Fibroblast of lung (primary cell): ENCODE measurements around the gene DENND1A. TPM values are rescaled to one million over a fixed set of nuclear protein-coding genes. Genes with fewer than 3 reads are reported as not detected.

ENCODE experiments used
- DNase-seq, 2 donors: peaks; one replicate each; pipeline versions ENCODE4 v3.0.0 to v3.0.0-alpha.2; 2010; ENCODE audit warnings: low read depth in 2 of 2
- H2AFZ ChIP-seq: 2 replicates; pipeline ENCODE4 v1.5.1; 2012; ENCODE audit warnings: low read length, control low read depth, inconsistent platforms
- H3K27ac ChIP-seq: 2 replicates; pipeline ENCODE4 v1.5.1; 2011; ENCODE audit warnings: low read length, control low read depth; ENCODE audit not compliant: insufficient read depth
- H3K27me3 ChIP-seq: 2 replicates; pipeline ENCODE4 v1.5.1; 2011; ENCODE audit warnings: mild to moderate bottlenecking, low read length; ENCODE audit not compliant: control insufficient read depth, insufficient read depth
- H3K36me3 ChIP-seq: 2 replicates; pipeline ENCODE4 v1.5.1; 2011; ENCODE audit warnings: low read length; ENCODE audit not compliant: control insufficient read depth, insufficient read depth
- H3K4me1 ChIP-seq: 2 replicates; pipeline ENCODE4 v1.5.1; 2011; ENCODE audit warnings: low read length; ENCODE audit not compliant: control insufficient read depth, insufficient read depth; ENCODE audit errors: extremely low read depth
- H3K4me2 ChIP-seq: 2 replicates; pipeline ENCODE4 v1.5.1; 2011; ENCODE audit warnings: low read length, control low read depth; ENCODE audit not compliant: insufficient read depth; ENCODE audit errors: extremely low read depth
- H3K4me3 ChIP-seq, 4 experiments: fragments of 200-600 bp in 1 of 4; sonication (generic) in 1 of 4; replicated peaks in 1 of 4; 2 replicates each; pipeline ENCODE4 v1.5.1; 2011 to 2016; ENCODE audit warnings: low read length in 4 of 4, low read depth in 3 of 4, mild to moderate bottlenecking in 3 of 4, control low read depth in 2 of 4, inconsistent platforms in 1 of 4, mixed read lengths in 1 of 4; ENCODE audit not compliant: insufficient read depth in 1 of 4; ENCODE audit errors: control extremely low read depth in 1 of 4
- H3K79me2 ChIP-seq: 2 replicates; pipeline ENCODE4 v1.5.1; 2012; ENCODE audit warnings: mild to moderate bottlenecking, low read length, inconsistent platforms; ENCODE audit not compliant: control insufficient read depth, insufficient read depth
- H3K9ac ChIP-seq: 2 replicates; pipeline ENCODE4 v1.5.1; 2011; ENCODE audit warnings: mild to moderate bottlenecking, low read length, control low read depth; ENCODE audit not compliant: insufficient read depth
- H3K9me3 ChIP-seq: 2 replicates; pipeline ENCODE4 v1.5.1; 2012; ENCODE audit warnings: low read depth, low read length; ENCODE audit not compliant: control insufficient read depth, insufficient read depth
- H4K20me1 ChIP-seq: 2 replicates; pipeline ENCODE4 v1.5.1; 2011; ENCODE audit warnings: low read length; ENCODE audit not compliant: control insufficient read depth, insufficient read depth; ENCODE audit errors: extremely low read depth
- CTCF ChIP-seq, 2 donors: IDR thresholded peaks in 1 of 2; conservative IDR thresholded peaks in 1 of 2; 1 replicate in 1 of 2; 2 replicates in 1 of 2; pipeline ENCODE4 v1.5.1; 2011 to 2012; ENCODE audit warnings: low read length in 2 of 2, control low read depth in 1 of 2, inconsistent platforms in 1 of 2, low read depth in 1 of 2, mild to moderate bottlenecking in 1 of 2
- EZH2 ChIP-seq: IDR thresholded peaks from 2 replicates; pipeline ENCODE4 v1.5.1; 2012; ENCODE audit warnings: low read length, control low read depth, mild to moderate bottlenecking; ENCODE audit errors: missing control alignments
- polyA plus RNA-seq, 2 donors: library from polyadenylated mRNA; depleted of rRNA in 1 of 2; stranded (reverse) in 1 of 2; unstranded in 1 of 2; fragments of >200 nt; gene quantifications; 2 replicates each; pipeline ENCODE4 v1.2.1, GENCODE V29; 2011 to 2012; ENCODE audit warnings: missing spikeins in 1 of 2
- total RNA-seq: library from RNA; depleted of rRNA; stranded (reverse); fragments of >200 nt; gene quantifications from 2 replicates; pipeline ENCODE4 v1.2.1, GENCODE V29; 2014

Gene DENND1A
- total and polyA plus RNA-seq, 2 donors (not counting 1 experiment from before 2014, with no cell fraction given): 13.0 to 18.3 TPM

- Histone ChIP-seq H3K79me2 (no peaks in the 10 kb centered on the region), H3K9ac (no peak overlapping the region), H3K4me2 (no peak overlapping the region), H3K27ac (no peak overlapping the region), H3K27me3 (no peaks in the 10 kb centered on the region), H3K36me3 (no peaks in the 10 kb centered on the region), H3K9me3 (no peaks in the 10 kb centered on the region), H2AFZ (no peak overlapping the region), H4K20me1 (no peaks in the 10 kb centered on the region), H3K4me3 (no peak overlapping the region), H3K4me1 (no peaks in the 10 kb centered on the region)
- no peak for TF ChIP-seq CTCF (conservative IDR thresholded peaks at IDR 0.05 in 1 of 2, IDR thresholded peaks at IDR 0.05 in 1 of 2; ENCODE audit: low read depth in 1 of 2, low read length in 2 of 2)
- no peak for TF ChIP-seq EZH2
- DNase-seq: peak in 1 of 2 donors; percentile 25
Measured at GRCh38 chr9:123745451-123745850, 184.5 kb downstream of the DENND1A start.

DNA sequence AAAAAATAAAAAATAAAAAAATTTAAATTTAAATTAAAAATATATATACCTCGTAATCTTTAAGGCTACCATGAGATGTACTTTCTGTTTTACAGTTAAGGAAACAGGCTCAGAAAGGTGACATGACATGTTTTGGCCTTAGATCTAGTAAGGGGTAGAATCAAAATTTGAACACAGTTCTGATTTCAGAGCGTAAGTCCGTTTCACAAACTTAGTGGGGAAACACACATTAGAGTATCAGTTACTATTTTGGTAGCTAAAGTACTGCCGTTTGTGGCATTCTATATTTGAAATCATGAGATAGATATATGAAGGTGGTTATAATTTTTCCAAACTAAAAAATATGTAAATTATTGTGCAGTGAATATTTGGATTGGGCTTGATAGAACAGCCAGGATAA lies 186.2 kb downstream of the DENND1A start:
- H3K27ac ChIP-seq: no peak overlapping the region
- no peaks in the 10 kb centered on the region for H3K36me3 ChIP-seq
- no peaks in the 10 kb centered on the region for H3K27me3 ChIP-seq
- H3K4me1 ChIP-seq: no peaks in the 10 kb centered on the region
- no peak overlapping the region for H2AFZ ChIP-seq
- H3K79me2 ChIP-seq: no peaks in the 10 kb centered on the region
- H4K20me1 ChIP-seq: no peaks in the 10 kb centered on the region
- H3K9ac ChIP-seq: no peak overlapping the region
- TF ChIP-seq EZH2: no peak
- no peak for TF ChIP-seq CTCF (conservative IDR thresholded peaks at IDR 0.05 in 1 of 2, IDR thresholded peaks at IDR 0.05 in 1 of 2; ENCODE audit: low read depth in 1 of 2, low read length in 2 of 2)
- H3K4me2 ChIP-seq: no peak overlapping the region
- DNase-seq: no peak
- H3K9me3 ChIP-seq: no peaks in the 10 kb centered on the region
- H3K4me3 ChIP-seq: no peak overlapping the region

DNA sequence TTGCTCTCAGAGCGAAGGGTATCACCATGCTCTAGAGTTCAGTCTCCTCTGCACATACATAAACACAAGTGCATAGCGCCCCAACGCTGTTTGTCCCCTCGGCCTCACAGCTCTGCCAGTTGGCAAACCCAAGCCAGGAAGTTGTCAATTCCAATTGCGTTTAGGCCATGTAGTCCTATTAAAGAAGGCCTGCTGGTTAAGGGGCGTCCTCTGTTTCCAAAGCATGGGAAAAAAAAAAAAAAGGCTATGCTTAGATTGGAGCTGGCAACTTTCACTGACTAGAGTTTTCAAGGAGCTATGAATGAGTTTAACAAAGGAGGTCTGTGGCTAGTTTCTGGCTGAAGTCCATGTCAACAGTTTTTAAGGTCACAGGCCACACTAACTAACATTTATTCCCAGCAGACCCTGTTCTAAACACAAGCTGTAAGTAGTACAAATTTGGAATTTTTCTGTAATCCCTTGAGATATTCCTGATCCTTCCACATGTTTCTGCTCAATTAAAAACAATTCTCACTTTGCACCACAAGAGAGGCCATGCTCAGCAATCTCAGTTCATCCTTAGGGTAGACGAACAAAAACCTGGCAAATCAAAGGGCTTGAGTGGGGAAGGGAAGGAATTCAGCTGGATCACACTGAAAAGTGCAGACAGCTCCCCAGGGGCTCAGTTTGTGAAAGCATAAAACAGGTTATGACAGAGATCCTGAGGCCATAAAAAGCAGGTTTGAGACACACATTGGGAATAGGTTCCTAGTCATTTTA lies 187.7 kb downstream of the DENND1A start:
- no peak overlapping the region for H2AFZ ChIP-seq
- no peak overlapping the region for H3K9ac ChIP-seq
- H3K36me3 ChIP-seq: no peaks in the 10 kb centered on the region
- no peak overlapping the region for H3K4me2 ChIP-seq
- no peak overlapping the region for H3K4me3 ChIP-seq
- H3K79me2 ChIP-seq: no peaks in the 10 kb centered on the region
- no peaks in the 10 kb centered on the region for H4K20me1 ChIP-seq
- no peaks in the 10 kb centered on the region for H3K9me3 ChIP-seq
- TF ChIP-seq CTCF (conservative IDR thresholded peaks at IDR 0.05 in 1 of 2, IDR thresholded peaks at IDR 0.05 in 1 of 2; ENCODE audit: low read depth in 1 of 2, low read length in 2 of 2) (no peak), EZH2 (no peak)
- peak; percentile 61 to 89 for DNase-seq
- H3K27me3 ChIP-seq: no peaks in the 10 kb centered on the region
- H3K4me1 ChIP-seq: no peaks in the 10 kb centered on the region
- no peak overlapping the region for H3K27ac ChIP-seq
